Stimulated activated CD4-positive, alpha-beta T cell treated with anti-CD3 and anti-CD28 coated beads, Interleukin-12 subunit alpha, Interleukin-12 subunit beta, amount 100 ng/mL, for 24 hours (primary cell): ENCODE results near the gene CHMP4A.

Source experiments
- DNase-seq, 2 experiments: peaks; one replicate each; pipeline ENCODE4 v3.0.0-alpha.2; 2020; ENCODE audit warnings: low read depth in 2 of 2

The CHMP4A gene

DNA sequence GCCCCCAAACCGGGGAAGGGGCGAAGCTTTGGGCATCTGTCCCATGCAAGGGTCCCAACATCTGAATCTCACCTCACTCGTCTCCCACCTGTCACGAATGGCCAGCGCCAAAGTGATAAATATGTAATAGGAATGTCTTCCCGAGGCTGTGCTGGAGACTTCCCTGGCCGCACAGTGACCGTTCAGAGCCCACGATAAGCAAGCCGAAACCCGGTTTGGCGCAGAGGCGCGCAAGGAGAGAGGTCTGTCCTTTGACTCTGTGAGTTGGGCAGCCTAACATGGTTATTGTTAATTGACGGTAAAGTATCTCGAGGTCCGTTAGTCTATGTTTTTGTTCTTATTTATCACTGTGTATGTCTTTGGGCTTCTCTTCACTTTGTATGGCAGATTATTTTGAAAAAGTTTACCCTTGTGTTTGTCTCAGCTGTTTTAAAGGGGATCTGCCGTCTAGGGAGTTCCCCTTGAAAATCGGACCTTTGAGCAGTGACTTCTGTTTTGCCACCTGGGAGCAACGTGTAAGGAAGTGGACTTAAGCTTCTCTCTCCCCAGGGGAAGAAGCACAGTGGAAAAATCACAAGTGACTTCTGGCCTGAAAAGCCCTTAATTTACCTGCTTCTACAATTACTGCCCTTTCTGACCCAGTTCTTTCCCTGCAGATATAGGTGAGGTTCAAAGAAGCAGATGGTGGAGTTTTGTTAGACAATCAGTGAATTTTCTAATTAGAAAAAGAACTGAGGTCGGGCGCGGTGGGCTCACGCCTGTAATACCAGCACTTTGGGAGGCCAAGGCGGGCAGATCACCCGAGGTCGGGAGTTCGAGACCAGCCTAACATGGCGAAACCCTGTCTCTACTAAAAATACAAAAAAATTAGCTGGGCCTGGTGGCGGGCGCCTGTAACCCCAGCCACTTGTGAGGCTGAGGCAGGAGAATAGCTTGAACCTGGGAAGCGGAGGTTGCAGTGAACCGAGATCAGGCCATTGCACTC lies 16.9 kb downstream of the CHMP4A start:
- DNase-seq = no peak

- peak; percentile 78 to 79 for DNase-seq
Observed at GRCh38 chr14:24195186-24196070, 17.9 kb downstream of the CHMP4A start, which contains the start of gene TM9SF1. TSS of gene TM9SF1 (minus strand) at chr14:24195441. CDS start at chr14:24195019, 422 bp downstream.

DNA sequence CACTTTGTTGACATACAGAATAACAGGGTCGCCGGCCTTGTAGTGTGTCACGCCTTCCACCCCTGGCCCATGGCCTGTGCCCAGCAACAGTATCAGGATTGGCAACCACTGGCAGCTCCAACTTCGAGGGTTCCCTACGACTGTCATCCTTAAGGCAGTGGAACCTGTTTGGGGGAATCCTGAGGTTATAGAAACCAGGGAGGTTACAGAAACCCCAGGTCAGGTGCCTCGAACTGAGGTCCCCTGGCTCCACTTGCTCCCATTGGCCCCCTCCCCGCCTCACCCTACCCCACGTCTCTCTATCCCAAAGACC lies 18.5 kb downstream of the CHMP4A start:
- no peak for DNase-seq

GRCh38 chr14:24194186-24194872 lies 19.0 kb downstream of the CHMP4A start:
- DNase-seq = no peak

- no peak for DNase-seq
Observed at GRCh38 chr14:24192933-24193332, 20.4 kb downstream of the CHMP4A start.

GRCh38 chr14:24190416-24190815 lies 22.9 kb downstream of the CHMP4A start:
- no peak for DNase-seq

DNA sequence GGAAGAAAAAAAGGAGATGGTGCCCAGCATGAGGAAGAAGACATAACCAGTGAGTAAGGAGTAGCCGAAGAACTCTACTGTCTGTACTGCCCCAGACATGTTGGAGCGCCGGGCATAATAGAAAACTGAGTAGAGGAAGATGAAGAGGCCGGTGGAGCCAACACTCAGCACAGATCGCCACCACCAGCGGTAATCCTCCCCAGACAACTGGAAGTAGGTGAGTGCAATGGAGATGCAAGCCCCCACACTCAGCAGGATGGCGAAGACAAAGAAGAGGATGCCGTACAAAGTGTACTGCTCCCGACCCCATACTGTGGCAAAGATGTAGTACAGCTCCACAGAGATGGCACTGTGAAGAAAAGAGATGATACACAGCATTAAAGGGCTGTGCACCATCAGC lies 23.8 kb downstream of the CHMP4A start:
- no peak for DNase-seq

GRCh38 chr14:24189059-24189375 lies 24.3 kb downstream of the CHMP4A start:
- DNase-seq = no peak

- DNase-seq = peak; percentile 94 to 95
Observed at GRCh38 chr14:24188251-24189058, 24.8 kb downstream of the CHMP4A start, which contains the start of gene IPO4. TSS of gene IPO4 (minus strand) at chr14:24188816. CDS start at chr14:24188787, 29 bp downstream.

DNA sequence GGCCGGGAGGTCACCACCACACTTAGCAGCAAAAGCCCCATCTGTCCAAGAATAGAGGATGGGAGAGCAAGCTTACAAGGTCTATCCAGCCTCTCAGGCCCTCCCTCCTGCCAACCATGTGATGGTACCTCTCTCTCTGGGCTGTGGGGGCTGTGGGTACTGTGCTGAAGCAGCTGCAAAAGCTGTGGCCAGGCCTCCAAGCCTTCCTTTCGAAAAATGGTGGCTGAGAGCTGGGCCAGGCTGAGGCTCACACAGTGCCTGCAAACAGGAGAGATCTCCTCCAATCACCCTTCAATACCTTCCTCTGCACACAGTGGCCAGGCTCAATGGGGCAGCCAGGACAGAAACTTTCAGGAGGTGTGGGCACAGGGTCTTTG lies 25.8 kb downstream of the CHMP4A start:
- no peak for DNase-seq

- DNase-seq = no peak
Observed at GRCh38 chr14:24186831-24187538, 26.3 kb downstream of the CHMP4A start.

DNA sequence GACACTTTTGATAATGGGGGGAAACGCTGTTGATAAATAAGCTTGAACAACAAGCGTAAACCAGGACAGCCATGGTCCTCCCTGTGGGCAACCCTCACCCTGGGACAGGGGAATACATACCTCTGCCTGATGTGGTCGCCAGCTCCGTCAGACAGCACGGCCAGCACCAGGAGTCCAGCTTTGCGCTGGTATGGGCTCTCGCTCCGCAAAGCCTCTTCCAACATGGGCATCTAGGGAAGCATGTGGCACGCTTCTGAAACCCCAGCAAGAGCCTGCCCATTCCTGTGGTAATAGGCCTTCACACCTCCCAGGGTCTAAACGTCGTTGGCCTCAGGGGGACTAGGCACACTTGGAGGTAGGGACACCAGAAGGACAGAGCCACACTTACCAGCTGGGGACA lies 27.5 kb downstream of the CHMP4A start:
- no peak for DNase-seq

- no peak for DNase-seq
Observed at GRCh38 chr14:24185026-24185425, 28.3 kb downstream of the CHMP4A start.

DNA sequence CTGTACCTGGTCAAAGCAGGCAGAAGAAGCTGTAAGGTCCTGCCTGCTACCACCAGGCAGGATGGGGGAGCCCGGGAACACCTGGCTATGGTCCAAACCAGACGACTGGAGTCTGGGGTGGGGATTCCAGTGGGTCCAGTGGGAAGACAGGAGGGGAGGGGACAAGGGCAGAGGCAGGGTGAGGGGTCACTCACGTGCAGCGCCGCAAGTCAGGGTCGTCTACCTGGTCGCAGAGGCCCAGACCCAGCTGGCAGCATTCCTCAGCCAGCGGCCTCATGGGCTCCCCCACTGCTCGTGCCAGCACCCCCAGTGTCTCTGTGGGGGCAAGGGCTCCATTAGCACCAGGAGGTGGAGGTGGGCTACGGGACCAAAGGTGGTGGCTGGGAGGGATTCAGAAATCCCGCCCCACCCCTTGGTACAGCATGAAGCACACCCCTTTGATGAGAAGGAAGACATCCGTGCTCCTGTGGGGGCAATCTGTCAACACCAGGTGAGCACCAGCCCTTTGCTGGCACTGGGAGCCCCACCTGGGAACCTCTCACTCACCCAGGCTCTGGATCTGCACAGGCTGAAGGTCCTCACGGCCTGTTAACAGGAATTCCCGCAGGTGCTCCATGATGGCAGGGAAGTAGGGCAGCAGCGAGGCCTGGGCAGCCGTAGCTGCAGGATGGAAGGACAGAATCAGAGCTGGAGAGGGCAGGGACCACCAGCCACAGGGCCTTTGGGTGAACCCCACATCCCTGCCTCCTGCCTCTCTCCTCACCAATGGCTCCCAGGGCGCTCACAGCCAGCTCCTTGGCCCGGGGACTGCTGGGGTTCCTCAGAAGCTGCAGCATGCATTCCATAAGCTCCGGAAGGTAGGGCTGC lies 29.0 kb downstream of the CHMP4A start:
- no peak for DNase-seq

DNA sequence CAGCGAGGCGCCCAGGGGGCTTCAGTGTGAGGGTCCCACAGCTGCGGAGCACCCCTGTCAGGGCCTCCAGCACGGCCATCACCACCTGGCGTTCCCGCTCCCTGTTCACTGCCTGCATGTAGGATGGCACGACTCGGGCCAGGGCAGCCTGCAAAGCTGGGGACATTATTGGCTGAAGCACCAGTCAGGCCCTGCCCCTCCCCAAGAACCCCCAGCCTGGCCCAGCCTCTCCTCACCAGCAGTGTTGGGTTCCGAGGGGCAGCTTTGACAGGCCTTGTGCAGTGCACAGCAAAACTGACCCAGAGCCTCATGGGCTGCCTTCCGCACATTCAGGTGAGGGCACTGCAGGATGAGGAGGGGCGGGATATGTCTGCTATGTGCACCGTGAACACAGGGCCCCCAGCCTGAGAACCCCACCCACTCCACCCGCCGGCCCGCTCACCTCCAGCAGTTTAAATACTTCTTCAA lies 30.2 kb downstream of the CHMP4A start:
- no peak for DNase-seq

DNA sequence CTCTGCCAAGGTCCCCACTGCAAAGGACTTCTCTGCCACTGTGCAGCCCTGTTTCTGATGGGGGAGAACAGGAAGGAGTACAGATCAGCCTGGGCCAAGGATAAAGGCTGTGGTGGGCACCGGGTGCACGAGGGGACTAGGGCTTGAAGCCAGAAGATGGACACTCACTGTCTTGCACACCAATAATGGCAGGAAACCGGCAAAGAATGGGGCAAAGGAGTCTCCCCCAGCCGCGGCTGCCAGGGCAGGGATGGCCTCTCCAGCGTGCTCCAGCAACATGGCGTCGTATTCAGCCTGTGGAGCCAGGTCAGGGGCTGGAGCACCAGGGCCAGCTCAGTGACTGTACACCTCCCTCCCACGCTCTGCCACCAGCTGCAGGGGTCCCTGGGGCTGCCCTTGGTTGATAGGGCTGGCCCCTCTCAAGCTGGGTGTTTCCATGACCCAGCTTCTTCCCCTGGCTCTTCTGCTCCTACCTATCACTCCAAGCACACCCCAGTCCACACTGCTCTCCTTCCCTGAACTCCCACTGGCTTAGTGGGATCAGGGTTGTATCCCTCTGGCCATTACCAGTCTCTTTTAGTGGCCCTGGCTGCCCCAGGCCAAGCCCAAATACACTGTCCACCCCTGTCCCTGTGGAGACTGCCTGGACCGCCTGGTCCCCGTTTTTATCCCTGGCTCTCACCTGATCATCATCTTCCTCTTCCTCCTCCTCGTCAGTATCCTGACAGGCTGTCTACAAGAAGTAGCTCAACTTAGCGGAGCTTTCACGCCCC lies 31.0 kb downstream of the CHMP4A start:
- no peak for DNase-seq

- DNase-seq = no peak
Observed at GRCh38 chr14:24181371-24182077, 31.8 kb downstream of the CHMP4A start.
